A172 (cell line): ENCODE results near the gene PEMT. TPM values are rescaled to one million over a fixed set of nuclear protein-coding genes. Genes with fewer than 3 reads are reported as not detected.

Source experiments
- total RNA-seq: library from RNA; depleted of rRNA; stranded (reverse); fragments of >200 nt; shearing (Covaris generic); gene quantifications from 2 replicates; pipeline ENCODE4 v1.2.3, GENCODE V29; 2014; rRNA removed

PEMT gene
- total RNA-seq, 1 experiment from 2014 or later = 44.0 TPM

Other genes with a start within 250 kb of the PEMT start
- gene MED9, start 114.7 kb downstream of the PEMT start, total RNA-seq = 6.4 and 9.9 TPM in 2 replicates
- not detected in 2 replicates for gene RASD1, start 95.3 kb downstream of the PEMT start, total RNA-seq
- gene RAI1, start 89.8 kb upstream of the PEMT start, total RNA-seq = 5.9 and 8.8 TPM in 2 replicates
- gene SREBF1, start 245.3 kb upstream of the PEMT start, total RNA-seq = 92.5 and 132 TPM in 2 replicates